Activated CD4-positive, alpha-beta T cell treated with anti-CD3 and anti-CD28 coated beads, Interleukin-2, amount 50 U/mL, for 16 hours (primary cell): ENCODE data around the gene CCNY.
"Not testable (repeated sequence)": the region's sequence is repeated elsewhere in the genome, so short reads cannot be mapped to it uniquely, and the experiment has no call there.

Source experiments
- DNase-seq: peaks from one replicate; pipeline ENCODE4 v3.0.0-alpha.2; 2020

The CCNY gene

DNA sequence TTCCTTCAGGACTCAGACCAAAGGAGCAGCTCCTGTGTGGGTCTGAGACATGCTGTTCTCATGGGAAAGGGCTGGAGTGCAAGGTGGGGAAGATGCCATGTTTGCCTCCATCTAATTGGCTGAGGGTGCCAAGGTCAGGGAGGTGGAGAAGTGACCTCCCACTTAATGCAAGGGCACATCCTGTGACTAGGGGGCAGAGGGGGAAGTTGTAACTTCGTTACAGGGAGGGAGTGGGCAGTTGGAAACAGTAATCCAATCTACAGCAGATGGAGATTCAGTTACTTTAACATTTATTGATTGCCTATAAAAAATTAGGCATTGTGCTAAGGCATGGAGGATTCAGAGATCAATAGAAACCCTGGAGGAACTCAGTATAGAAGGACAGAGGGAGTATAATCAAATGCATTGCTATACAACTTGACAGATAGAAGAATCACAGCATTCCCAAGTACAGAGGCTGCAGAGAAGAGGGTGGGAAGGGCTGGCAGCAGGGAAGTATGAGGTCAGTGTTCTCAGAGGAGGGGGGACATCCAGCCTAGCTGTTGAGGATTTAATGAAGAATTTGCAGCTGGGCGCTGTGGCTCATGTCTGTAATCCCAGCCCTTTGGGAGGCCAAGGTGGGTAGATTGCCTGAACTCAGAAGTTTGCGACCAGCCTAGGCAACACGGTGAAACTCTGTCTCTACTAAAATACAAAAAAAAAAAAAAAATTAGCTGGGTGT is 75.9 kb downstream of the CCNY start:
- no peak for DNase-seq

DNA sequence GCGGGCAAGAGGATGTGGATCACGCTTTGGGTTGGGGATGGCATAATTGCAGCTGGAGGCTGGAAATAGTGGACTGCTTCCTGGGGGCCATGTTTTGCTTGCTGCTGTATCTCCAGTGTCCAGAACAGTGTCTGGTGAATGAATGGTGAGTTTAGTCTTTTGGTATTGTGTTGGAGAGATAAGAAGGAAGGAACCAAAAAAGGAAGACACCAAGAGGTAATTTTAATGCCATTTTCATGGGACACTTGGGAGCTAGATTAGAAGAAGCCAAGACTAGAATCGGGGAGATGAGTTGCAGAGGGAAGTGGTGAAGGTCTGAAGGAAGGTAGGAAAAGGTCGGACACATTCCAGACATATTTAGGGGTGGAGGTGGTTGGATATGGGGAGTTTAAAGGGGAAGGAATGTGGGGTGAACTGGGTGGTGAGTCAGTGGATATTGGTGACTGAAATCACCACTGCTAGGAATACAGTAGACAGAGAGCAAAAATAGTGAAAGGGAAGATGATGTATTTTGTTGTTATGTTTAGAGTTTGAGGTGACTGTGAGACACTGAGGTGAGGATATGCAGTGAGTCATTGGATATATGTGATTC is 76.7 kb downstream of the CCNY start:
- DNase-seq = no peak

DNA sequence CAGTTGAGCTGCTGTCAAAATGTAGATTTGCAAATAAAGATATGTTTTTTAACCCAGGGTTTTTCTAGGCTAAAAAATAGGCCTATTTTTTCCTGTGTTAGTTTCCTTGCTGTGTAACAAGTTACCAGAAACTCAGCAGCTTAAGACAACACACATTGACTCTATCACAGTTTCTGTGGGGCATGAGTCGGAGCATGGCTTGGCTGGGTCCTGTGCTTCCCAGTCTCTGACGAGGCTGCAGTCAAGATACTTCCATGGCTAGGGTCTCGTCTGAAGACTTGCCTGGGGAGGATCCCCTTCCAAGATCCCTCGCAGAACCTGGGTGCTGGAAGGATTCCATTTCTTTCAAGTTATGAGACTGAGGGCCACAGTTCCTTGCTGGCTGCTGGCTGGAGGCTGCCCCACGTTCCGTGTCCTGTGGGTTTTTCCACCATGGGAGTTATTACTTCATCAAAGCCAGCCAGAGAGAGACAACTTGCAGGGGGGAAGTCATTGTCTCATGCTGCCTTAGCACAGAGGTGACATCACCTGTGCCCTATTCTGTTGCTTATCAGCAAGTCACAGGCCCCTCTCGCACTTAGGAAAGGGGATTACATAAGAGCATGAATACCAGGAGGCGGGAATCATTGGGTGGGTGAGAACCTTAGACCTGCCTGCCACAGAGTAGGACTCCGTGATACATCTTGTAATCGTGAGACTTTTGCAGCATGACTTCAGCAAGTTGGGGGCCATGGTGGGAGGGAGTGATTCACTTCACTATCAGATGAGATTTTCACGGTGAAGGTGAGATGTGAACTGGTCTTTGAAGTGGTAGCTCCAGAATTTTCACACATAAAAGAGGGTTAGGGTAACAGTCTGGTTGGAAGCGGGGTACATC is 77.9 kb downstream of the CCNY start:
- DNase-seq = no peak

DNA sequence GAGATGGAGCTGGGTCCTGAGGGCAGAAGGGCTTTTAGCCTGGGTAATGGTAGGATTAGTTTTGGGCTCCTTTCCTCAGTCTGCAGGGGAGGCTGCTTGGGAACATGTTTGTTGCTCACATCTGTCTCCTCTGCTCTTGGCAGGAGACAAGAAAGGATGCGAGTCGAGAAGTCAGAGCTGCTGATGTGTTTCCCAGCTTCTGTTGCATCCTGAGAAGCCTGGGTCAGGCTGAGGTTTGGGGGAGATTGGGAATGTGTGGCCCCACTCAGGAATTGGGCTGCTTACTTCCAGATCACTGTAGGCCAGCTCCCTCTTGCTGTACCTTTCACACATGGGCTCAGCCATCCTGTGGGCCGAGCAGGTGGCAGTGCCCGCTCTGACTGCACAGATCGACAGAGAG is 79.2 kb downstream of the CCNY start:
- no peak for DNase-seq

DNA sequence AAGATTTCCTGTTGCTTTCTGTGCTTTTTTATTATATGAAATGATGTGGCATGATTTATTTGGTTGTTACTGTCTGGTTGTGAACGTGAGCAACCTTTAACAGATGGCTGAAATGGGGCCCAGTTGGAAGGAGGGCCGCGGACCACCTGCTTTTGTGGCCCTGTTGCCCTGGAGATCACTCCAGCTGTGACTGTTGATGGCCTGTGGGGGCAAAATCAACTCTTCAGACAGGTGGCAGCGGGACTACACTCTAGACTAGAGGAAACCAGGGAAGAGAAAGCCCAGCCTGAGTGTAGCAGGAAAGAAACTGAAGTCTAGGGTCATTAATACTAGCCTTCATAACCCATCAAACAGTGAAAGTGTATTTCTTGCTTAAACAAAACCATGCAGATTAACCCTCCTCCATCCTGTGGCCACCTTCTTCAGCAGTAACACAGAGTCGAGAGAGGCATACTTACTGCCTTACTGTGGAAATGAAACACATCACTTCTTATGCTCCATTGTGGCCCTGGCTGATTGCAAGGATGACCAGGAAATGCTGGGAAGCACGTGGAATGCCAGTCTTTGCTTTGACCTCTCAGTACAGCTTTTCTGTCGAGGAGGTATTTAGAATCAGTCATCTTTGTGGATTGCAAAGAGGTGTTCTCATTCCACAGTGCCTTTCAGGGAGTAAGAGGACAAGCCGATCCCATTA is 80.5 kb downstream of the CCNY start:
- DNase-seq = no peak

DNA sequence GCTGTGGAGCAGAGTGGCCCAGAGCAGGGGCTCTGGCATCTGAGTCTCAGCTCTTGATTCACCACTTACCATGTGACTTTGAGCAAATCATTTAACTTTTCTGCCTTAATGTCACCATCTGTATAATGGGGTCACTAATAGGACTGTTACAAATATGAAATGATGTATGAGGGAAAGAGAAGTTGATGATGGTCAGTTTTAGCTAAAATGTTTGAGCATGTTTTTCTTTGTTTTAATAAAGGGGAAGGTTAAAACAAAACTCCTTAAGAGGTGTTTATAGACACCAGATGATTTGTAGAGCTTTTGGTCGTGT is 81.0 kb downstream of the CCNY start:
- DNase-seq = no peak

DNA sequence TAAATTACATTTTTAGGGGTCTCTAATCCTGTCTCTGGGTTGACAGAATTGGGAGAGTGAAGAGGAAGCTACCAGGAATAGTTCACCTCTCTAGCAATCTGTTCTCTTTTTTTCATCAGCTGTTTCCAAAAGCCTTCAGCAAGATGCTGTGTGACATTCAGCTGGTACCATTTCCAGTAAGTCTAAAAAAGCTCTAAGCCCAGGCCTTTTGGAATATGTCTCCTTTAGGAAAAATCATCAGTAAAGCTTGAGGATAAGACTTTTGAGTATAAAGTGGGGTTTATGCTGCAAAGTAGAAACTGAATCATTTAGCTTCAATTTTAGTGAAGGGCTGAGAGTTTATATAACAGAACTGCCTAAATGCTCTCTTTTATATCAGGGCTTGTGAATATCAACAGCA is 81.5 kb downstream of the CCNY start:
- no peak for DNase-seq

DNA sequence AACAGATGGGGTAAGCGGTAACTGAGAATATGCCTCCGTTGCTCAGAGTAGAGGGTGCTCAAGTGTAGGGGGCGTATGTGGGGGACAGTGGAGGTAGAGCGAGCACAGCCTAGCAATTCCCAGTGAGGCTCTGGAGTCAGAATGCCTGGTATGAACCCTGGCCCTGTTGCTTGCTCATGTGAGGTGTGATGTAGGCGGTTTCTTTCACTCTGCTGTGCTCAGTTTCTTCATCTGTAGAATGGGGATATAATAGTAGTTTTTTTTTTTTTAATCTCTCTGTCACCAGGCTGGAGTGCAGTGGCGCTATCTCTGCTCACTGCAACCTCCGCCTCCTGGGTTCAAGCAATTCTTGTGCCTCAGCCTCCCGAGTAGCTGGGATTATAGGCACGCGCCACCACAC is 82.3 kb downstream of the CCNY start:
- not testable (repeated sequence) for DNase-seq

DNA sequence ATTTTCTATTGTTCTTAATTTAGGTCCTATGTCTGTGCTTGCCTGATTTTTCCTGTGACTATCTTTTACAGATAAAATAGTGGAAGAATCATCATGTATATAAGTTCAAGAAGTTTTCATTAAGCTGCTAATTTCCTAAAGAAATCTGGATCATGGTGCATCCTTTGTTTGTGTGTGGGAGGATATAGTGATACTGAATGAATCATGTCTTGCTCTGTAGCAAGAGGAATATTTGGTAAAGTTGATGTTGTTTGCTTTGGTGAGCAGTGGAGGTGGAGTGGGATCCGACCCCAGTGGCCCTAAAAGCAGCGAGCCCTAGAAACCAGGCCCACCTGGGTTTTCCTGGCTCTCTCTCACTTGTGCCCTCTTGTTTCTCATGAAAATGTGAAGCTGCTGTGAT is 83.7 kb downstream of the CCNY start:
- no peak for DNase-seq

DNA sequence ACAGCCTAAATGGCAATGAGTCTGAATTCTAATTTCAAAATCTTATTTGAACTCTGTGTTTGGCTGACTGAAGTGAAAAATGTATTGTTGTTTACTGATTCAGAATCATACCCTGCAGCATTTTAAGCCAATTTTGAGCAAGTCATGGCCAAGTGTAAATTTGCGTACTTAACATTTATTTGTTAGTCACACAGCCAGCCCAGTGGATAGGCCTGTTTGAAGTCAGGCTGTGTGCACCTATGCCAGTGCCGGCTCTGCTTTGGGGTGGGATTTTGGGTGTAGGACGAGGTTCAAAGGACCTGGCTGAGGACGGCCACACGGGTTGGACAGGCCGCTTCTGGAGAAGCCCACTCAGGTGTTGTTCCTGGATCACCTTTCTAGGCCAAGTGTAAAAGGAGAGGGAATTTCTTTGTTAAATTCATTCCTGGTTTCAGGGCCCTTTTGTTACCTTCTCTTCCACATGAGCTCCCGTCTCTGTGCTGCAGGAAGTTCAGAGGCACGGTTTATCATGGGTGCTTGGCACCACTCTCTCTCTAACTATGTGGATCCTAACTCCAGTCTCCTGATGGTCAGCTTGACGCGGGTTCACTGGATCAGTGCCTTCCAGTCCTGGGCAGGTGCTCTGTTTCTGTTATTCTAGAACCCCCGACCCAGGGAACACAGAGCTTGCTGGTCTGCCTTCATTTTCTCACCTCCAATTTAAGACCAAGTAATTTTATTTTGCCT is 84.7 kb downstream of the CCNY start:
- no peak for DNase-seq

DNA sequence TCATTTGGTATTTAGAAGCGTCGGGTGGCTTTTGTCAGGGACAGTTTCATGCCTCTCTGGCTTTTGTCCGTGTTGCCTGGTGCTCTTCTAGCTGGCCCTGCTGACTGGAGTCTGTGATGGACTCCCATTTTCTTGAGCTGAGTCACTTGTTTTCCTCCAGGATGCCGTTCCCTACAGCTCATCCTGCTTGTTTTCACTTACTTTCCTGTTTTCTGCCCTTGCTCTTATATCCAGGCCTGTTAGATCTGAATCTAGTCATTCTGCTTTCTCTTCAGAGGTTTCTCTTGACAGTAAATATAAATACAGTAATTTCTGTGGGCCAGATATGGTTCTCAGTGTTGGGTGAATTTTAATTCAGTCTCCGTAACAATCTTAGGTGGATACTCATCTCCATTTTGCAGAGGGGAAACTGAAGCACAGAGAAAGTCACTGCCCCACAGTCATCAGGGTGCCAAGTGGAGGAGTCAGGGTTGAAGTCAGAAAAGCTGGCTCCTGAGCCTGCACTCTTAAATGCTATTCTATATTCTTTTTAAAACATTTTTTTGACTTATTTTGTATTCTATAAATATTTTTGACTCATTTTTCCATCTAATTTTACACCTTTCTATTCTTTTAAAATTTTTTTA is 85.4 kb downstream of the CCNY start:
- no peak for DNase-seq

DNA sequence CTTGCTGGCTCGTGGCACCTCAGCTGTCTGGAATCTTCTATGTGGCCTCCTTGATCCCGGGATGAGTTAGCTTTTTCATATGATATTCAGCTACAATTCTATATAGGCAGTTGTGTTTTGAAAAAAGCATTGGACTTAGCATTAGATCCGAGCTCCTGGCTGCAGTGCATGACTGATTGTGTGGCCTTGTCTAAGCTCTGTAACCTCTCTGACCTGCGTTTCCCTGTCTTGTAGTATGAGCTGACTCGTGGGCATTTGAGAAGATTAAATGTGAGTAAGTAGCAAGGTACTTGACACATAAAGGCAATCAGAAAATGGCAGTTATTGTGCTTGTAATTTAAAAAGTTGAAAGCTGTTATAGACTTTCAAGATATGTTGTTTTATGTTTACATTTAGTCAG is 85.9 kb downstream of the CCNY start:
- no peak for DNase-seq

DNA sequence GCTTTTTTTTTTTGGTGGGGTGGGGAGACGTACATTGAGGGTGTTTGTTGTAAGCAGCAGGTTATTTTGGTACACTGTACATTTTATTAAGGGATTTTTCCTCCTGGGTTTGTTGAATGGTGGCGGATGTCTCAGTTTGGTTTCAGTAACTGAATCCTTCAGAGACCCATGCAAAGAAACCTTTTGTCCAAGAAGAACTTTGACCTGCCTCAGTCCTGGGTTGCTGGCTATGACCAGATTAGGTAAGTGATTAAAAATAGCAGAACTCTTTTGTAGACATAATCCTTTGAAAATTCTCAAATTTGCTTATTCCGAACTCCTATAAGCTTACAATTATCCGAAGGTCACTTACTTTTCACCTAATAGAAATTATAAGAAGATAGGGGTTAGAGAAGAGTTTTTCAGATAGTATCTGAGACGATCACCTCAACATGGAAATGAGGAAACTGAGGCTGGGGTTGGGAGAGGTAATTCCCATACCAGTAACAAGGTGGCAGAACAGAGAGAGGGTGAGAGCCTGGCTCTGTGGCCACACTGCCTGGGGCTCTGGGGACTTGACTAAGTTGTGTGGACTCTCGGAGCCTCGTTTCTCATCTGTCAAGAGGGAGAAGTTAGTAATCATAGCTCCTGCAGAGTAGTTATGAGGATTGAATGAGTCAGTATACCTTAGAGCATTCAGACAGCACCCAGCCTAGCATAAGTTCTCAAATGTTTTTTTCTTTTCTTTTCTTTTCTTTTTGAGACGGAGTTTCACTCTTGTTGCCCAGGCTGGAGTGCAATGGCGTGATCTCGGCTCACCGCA is 87.4 kb downstream of the CCNY start:
- DNase-seq = no peak

DNA sequence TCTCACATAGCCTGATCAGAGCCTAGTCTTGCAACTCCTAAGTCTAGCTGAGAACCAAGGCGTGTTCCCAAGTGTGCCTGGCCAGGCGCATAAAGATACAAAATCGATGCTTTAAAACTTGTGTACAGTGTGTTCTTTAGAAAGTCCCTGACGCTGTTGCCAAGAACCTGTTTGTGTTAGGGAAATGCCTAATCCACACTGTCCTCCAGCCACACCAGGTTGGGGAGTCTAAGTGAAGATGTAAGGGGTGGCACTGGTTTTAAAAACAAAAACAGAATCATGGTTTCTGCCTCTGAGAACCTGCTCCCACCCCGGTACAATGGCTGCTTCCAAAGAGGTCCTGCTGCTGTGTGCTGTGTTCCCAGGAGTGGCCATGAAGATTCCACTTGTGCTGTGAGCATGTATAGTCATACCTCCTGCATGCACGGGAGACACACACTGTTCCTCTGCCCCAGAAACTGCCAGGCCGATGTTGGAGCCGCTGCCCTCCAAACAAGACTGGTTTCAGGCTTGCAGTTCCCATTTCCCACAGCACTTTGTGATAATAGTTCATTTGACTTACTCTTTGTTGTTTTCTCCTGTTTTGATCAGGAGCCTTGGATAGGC is 88.5 kb downstream of the CCNY start:
- DNase-seq = no peak

DNA sequence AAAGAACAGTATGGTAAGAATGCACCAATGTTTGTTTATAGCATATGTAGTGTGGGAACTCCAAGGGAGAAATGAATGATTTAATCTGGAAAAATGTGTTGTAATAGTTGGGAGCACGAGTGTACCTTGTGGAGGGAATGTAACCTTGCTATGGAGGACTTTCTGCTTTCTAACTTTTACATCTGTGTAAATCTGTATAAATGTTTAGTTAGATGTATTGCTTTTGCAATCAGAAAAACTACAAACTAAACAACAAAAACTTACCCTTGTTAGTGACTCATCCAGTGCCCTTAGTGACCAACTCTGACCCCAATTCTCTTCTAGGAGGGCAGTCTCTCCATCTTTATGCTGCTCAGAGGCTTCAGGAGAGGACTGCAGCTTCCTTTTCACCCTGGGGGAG is 89.3 kb downstream of the CCNY start:
- DNase-seq = no peak

DNA sequence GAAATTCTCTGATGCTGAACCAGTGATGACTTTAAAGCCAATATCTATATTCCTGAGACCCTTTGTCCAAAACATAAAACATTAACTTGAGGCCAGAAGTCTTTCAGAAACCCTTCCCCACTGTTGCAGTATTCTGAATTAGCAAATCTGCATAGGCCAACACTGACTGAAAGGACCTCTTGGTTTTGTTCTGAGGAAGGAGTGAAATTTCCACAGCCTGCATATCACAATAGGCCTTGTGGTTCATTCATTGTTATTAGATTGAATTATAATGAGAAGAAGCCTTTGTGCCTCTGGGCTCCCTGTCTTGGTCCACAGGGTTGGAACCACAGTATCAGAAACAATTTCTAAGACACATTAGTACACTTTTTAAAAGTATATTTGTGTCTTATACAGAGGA is 90.3 kb downstream of the CCNY start:
- no peak for DNase-seq

DNA sequence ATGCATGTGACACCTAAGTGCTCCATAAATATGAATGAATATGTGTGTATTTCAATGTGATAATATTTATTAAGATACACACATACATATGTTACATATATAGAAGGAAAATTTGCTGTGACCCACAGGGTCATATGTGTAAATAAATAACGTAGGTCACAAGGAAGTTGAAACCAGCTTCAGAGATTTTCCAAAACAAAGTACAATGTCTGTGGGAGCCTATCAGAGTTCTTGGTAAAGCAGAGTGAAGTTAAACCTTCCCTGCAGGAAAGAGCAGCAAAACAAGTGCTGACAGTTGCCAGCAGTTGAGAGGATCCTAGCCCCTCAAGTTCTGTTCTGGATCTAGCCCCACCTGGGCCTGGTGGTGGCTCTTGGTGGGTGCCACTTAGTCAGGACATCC is 91.2 kb downstream of the CCNY start:
- DNase-seq = no peak

DNA sequence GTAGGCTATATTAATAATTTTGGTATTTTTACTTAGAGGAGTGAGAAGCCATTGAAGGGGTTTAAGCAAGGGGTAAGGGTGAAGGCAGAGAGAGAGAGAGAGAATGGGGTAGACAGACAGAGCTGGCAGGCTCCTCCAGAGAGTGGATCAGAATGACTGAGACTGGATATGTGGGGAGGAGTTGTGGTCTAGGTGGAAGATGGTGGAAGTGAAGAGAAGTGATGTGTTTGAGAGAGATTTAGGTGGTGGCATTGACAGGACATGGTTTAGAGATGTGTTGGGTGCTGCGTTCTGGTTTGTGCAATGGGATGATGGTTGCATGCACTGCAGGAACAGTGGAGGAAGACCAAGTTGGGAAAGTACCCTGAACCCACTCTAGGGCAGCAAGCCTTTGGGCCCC is 92.2 kb downstream of the CCNY start:
- DNase-seq = no peak

DNA sequence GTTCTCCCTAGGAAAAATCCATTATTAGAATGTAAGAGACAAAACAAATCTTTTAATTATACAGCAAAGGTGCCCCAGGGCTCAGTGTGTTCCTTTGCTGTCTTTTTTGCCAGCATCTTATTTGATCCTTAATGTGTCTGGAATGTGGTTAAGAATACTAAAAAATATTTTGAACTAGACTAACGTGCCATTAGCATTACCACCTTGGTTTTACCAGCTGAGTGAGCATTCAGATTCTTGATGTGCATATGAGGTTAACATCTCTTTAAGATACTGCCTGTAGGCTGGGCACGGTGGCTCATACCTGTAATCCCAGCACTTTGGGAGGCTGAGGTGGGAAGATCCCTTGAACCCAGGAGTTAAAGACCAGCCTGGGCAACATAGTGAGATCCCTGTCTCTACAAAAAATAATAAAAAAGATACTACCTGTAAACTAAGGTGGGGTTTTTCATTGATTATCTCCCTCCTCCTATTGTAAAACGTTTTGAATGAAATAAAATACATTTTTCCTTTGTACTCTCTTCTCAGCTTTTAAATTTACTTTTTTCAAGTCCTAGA is 96.6 kb downstream of the CCNY start:
- no peak for DNase-seq

DNA sequence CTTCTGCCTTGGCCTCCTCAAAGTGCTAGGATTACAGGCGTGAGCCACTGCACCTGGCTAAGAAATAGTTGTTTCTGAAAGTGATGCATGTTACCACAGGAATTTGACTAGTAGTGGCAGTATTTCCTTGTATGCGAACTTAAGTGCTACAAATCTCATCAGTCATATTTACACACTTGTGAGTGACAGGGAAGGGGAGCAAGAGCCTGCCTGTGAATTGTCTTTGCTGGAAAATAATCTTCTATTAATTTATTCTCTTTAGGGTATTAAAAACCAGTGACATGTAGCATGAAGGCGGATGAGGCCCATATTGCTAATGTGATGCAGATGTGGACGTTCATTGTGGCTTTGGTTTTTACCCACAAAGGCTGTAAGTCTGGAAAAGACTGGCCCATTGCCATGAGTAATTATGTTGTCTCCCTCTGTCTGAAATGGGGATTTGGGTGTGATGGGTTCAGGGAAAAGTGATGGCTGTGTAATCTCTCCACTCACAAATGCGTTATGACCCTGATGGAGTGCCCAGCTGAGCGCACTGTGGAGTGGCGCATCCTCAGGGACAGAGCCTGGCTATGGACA is 97.6 kb downstream of the CCNY start:
- peak; percentile 42 for DNase-seq
